Ovary (tissue), 9 donors: ENCODE measurements around the gene HBP1. TPM values are rescaled to one million over a fixed set of nuclear protein-coding genes. Genes with fewer than 3 reads are reported as not detected.

Experiments
- DNase-seq, 5 donors: peaks; one replicate each; pipeline ENCODE4 v3.0.0-alpha.2; 2019 to 2020
- H3K27ac ChIP-seq, 2 donors: fragments of 200-600 bp; one replicate each; pipeline versions ENCODE4 v1.5.1 to v1.8.0; 2019 to 2022
- H3K27me3 ChIP-seq: fragments of 200-600 bp; one replicate; pipeline ENCODE4 v1.8.0; 2022
- H3K36me3 ChIP-seq: fragments of 200-600 bp; sonication (generic); one replicate; pipeline ENCODE4 v1.5.1; 2019
- H3K4me1 ChIP-seq: one replicate; pipeline ENCODE4 v1.8.1; 2013; ENCODE audit warnings: mild to moderate bottlenecking, moderate library complexity; ENCODE audit not compliant: insufficient read depth
- H3K4me3 ChIP-seq: fragments of 200-600 bp; sonication (generic); one replicate; pipeline ENCODE4 v1.5.1; 2017
- H3K9me3 ChIP-seq, 2 donors: fragments of 200-600 bp in 1 of 2; sonication (generic) in 1 of 2; one replicate each; pipeline versions ENCODE4 v1.5.1 to v1.8.1; 2013 to 2019; ENCODE audit warnings: mild to moderate bottlenecking in 1 of 2, moderate library complexity in 1 of 2
- CTCF ChIP-seq, 3 donors: fragments of 450-650 bp in 2 of 3; fragments of 200-600 bp in 1 of 3; IDR thresholded peaks; one replicate each; pipeline versions ENCODE4 v1.5.1 to v1.8.0; 2016 to 2022; ENCODE audit warnings: antibody characterized with exemption in 3 of 3, mild to moderate bottlenecking in 1 of 3
- EP300 ChIP-seq: sonication (generic); formaldehyde crosslinking; IDR thresholded peaks from one replicate; pipeline ENCODE4 v1.6.1; 2017; ENCODE audit warnings: antibody characterized with exemption
- POLR2A ChIP-seq: fragments of 450-650 bp; IDR thresholded peaks from one replicate; pipeline ENCODE4 v1.6.1; 2017; ENCODE audit warnings: antibody characterized with exemption, mild to moderate bottlenecking, moderate library complexity
- WGBS, 3 donors: extraction: QIAGEN DNeasy Blood & Tissue Kit in 1 of 3; methylation state at CpG; one replicate each; pipeline versions ENCODE4 v1.1.5 to v1.1.7; 2013 to 2017; 5-methylcytosine and 5-hydroxymethylcytosine counted together
- intact Hi-C, 4 donors: fragments of 100-400 bp; cut with DNase I; formaldehyde crosslinking; loops; one replicate each; pipeline versions ENCODE4 v1.11.0 to v1.15.1; 2022 to 2023
- polyA plus RNA-seq, 2 donors: library from polyadenylated mRNA; stranded (reverse); fragments of 200-250 nt in 1 of 2; fragments of 350-450 nt in 1 of 2; fragmentation: Illumina TruSeq in 1 of 2; extraction: RNeasy Lipid Tissue Mini Kit (QIAGEN cat#74804) in 1 of 2; gene quantifications; one replicate each; pipeline ENCODE4 v1.2.3, GENCODE V29; 2013 to 2014
- total RNA-seq, 7 donors: library from RNA; depleted of rRNA in 2 of 7; stranded (reverse); fragments of >200 nt in 2 of 7; fragmentation: NEBNext Ultra II Directional in 3 of 7; extraction: Animal tissue kit (Norgen Biotek cat#: 25700) in 3 of 7; gene quantifications; one replicate each; pipeline versions ENCODE4 v1.1.0 to v1.2.4, GENCODE V29; 2016 to 2023
- donor health status: DM: no; HTN: no; CAD: no; lungs with moderate emphysema.
- donor health status: DM: no; HTN: no; CAD: no.
- donor health status: Bipolar disorder and iron deficiency.
- donor health status: DM: yes; HTN: yes; CAD: no.
- donor health status: DM: no; HTN: no; CAD: no.
- donor health status: DM: yes; HTN: yes; CAD: no.

Gene HBP1
- total and polyA plus RNA-seq, 9 donors: 31.8 to 121 (median 73.8) TPM

GRCh38 chr7:107145067-107145838 is 23.6 kb upstream of the HBP1 start:
- Histone ChIP-seq H3K27ac (no peak overlapping the region), H3K36me3 (no peaks in the 10 kb centered on the region), H3K4me1 (no peaks in the 10 kb centered on the region), H3K27me3 (no peaks in the 10 kb centered on the region), H3K4me3 (no peak overlapping the region), H3K9me3 (no peaks in the 10 kb centered on the region)
- intact Hi-C loops: loop anchor here (5.0 kb wide), 2 partner anchors 188 to 198 kb away; no protein-coding TSS in a partner anchor
- 77 to 82% (median 80%) methylated on average over 4 of the region's 4 CpGs for WGBS, 3 donors
- DNase-seq: no peak
- TF ChIP-seq CTCF (IDR thresholded peaks at IDR 0.05): no peak
- no peak for TF ChIP-seq POLR2A
- TF ChIP-seq EP300: no peak

GRCh38 chr7:107147464-107148393 is 21.1 kb upstream of the HBP1 start:
- H3K9me3 ChIP-seq: no peaks in the 10 kb centered on the region
- H3K4me3 ChIP-seq: no peak overlapping the region
- no peaks in the 10 kb centered on the region for H3K4me1 ChIP-seq
- 27 to 33% (median 31%) methylated on average over 3 of the region's 3 CpGs for WGBS, 3 donors
- H3K27me3 ChIP-seq: no peaks in the 10 kb centered on the region
- intact Hi-C loops: loop anchor here (5.0 kb wide), 2 partner anchors 190 to 200 kb away; no protein-coding TSS in a partner anchor
- TF ChIP-seq EP300 (no peak), CTCF (IDR thresholded peaks at IDR 0.05) (peak in 2 of 3 donors; percentile 49 to 52)
- peak in 1 of 5 donors; percentile 32 for DNase-seq
- no peaks in the 10 kb centered on the region for H3K36me3 ChIP-seq
- no peak overlapping the region for H3K27ac ChIP-seq

- Histone ChIP-seq H3K36me3 (no peaks in the 10 kb centered on the region), H3K9me3 (no peaks in the 10 kb centered on the region), H3K27ac (no peak overlapping the region), H3K27me3 (no peaks in the 10 kb centered on the region), H3K4me1 (no peaks in the 10 kb centered on the region), H3K4me3 (no peak overlapping the region)
- intact Hi-C loops: loop anchor here (5.0 kb wide), 2 partner anchors 191 to 201 kb away; no protein-coding TSS in a partner anchor
- DNase-seq: no peak
- TF ChIP-seq POLR2A (no peak), EP300 (no peak), CTCF (IDR thresholded peaks at IDR 0.05) (no peak)
- WGBS, 3 donors: 95 to 99% (median 96%) methylated on average over 2 of the region's 2 CpGs
These were observed 20.1 kb upstream of the HBP1 start for GRCh38 chr7:107148721-107149120.

GRCh38 chr7:107149863-107150262 is 18.9 kb upstream of the HBP1 start:
- intact Hi-C loops: loop anchor here (5.0 kb wide), 3 partner anchors 193 to 358 kb away; no protein-coding TSS in a partner anchor
- no peak overlapping the region for H3K27ac ChIP-seq
- 76 to 83% (median 82%) methylated on average over 1 of the region's 1 CpG for WGBS, 3 donors
- H3K4me3 ChIP-seq: no peak overlapping the region
- no peaks in the 10 kb centered on the region for H3K27me3 ChIP-seq
- DNase-seq: no peak
- H3K36me3 ChIP-seq: no peaks in the 10 kb centered on the region
- TF ChIP-seq EP300: no peak
- no peak for TF ChIP-seq CTCF (IDR thresholded peaks at IDR 0.05)
- TF ChIP-seq POLR2A: no peak
- H3K4me1 ChIP-seq: no peaks in the 10 kb centered on the region
- no peaks in the 10 kb centered on the region for H3K9me3 ChIP-seq
